ENCODE measurements around the gene TTC14. TPM values are rescaled to one million over a fixed set of nuclear protein-coding genes. Genes with fewer than 3 reads are reported as not detected.

TTC14 gene
- total and polyA plus RNA-seq, 2 of the 13 experiments (the other 11 are each of a cell fraction or from before 2014, with no cell fraction given): 28.1 to 35.9 TPM

DNA sequence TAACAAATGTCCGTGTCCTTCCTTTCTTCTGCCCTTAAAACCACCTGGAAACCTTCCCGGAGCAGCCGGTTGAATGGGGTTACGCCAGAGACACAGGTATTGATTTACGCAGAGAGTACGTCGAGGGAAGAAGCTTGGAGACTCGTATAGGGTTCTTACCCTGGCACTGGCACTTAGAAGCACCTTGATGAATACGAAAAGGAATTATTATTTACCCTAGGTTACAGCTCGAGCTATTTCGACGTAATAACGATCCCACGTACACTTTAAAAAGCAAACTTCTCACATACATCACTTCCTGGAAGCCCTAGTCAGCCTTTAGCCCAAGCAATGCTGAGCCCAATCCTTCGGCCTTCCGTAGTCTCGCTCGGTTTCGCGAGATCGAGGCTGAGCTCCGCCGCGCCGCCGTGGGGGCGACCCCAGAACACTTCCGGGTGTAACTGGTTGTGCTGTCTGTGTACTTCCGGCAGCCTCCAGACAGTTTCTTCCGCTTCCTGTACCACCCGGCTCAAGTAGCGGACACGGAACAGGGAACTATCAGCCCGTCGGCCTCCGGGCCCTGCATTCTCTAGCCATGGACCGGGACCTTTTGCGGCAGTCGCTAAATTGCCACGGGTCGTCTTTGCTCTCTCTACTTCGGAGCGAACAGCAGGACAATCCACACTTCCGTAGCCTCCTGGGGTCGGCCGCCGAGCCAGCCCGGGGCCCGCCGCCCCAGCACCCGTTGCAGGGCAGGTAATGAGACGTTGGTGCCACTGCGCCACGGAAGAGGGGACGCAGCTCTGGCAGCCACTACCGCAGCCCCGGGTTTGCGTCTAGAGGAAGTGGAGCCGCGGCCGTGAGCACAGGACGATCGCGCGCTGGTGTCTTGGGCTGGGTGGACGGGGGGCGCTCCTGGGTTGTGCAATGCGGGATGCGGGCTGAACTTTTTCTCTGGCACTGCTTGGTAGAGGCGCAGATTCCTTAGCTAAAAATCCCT is at the start of gene TTC14 (continued):
- TF ChIP-seq KDM3A (CRISPR knock-in tag; IDR thresholded peaks at IDR 0.05; ENCODE audit: low read depth) (peak; percentile 40; the same call in 1 of the 2 replicates), ZSCAN20 (CRISPR knock-in tag; IDR thresholded peaks at IDR 0.05; ENCODE audit: borderline replicate concordance) (no peak), ZFAT (CRISPR knock-in tag; conservative IDR thresholded peaks at IDR 0.05) (no peak), NFE2 (CRISPR knock-in tag; IDR thresholded peaks at IDR 0.05) (no peak), SNAPC2 (CRISPR knock-in tag; IDR thresholded peaks at IDR 0.05) (peak; percentile 37; the same call in 1 of the 2 replicates), FOXO4 (CRISPR knock-in tag; conservative IDR thresholded peaks at IDR 0.05) (0 out of 2 replicates have a peak, but pooled peaks have one; percentile 20), MBD4 (IDR thresholded peaks at IDR 0.05; ENCODE audit: borderline replicate concordance, low read length) (no peak), DR1 (CRISPR knock-in tag; IDR thresholded peaks at IDR 0.05) (no peak; the same call in 1 of the 2 replicates), SKI (IDR thresholded peaks at IDR 0.05; ENCODE audit: partially characterized antibody) (peak; percentile 9), BATF2 (CRISPR knock-in tag; IDR thresholded peaks at IDR 0.05) (no peak), YY1 (IDR thresholded peaks at IDR 0.05; ENCODE audit: insufficient read depth, insufficient replicate concordance, low read depth, low read length) (peak; percentile 35), HNRNPK (IDR thresholded peaks at IDR 0.05; ENCODE audit: low read depth, low read length, poor library complexity, severe bottlenecking) (no peak), ZNF280D (CRISPR knock-in tag; IDR thresholded peaks at IDR 0.05) (peak; percentile 54; the same call in 1 of the 2 replicates), CAMTA2 (CRISPR knock-in tag; IDR thresholded peaks at IDR 0.05; ENCODE audit: borderline replicate concordance) (no peak), ZNF552 (CRISPR knock-in tag; IDR thresholded peaks at IDR 0.05; ENCODE audit: borderline replicate concordance) (0 out of 2 replicates have a peak, but pooled peaks have one; percentile 22), RARG (CRISPR knock-in tag; IDR thresholded peaks at IDR 0.05; ENCODE audit: low read depth) (no peak), RNF219 (CRISPR knock-in tag; IDR thresholded peaks at IDR 0.05) (0 out of 2 replicates have a peak, but pooled peaks have one; percentile 55)
- TF ChIP-seq, protein P1, sequence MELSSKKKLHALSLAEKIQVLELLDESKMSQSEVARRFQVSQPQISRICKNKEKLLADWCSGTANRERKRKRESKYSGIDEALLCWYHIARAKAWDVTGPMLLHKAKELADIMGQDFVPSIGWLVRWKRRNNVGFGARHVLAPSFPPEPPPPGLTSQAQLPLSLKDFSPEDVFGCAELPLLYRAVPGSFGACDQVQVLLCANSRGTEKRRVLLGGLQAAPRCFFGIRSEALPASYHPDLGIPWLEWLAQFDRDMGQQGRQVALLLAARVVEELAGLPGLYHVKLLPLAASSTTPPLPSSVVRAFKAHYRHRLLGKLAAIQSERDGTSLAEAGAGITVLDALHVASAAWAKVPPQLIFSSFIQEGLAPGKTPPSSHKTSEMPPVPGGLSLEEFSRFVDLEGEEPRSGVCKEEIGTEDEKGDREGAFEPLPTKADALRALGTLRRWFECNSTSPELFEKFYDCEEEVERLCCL (CRISPR knock-in tag; IDR thresholded peaks at IDR 0.05; ENCODE audit: borderline replicate concordance): no peak

All from HepG2 (cell line).